GM19099 (cell line): ENCODE data around the gene LCE1A.

Source experiments
- POLR2A ChIP-seq: IDR thresholded peaks from 3 replicates; pipeline ENCODE4 v1.6.1; 2011; ENCODE audit warnings: low read depth; ENCODE audit not compliant: insufficient read length; ENCODE audit errors: extremely low read depth

The LCE1A gene

GRCh38 chr1:152860129-152860528, 32.9 kb downstream of the LCE1A start:
- no peak for TF ChIP-seq POLR2A

- TF ChIP-seq POLR2A, result no peak
Measured at GRCh38 chr1:152861374-152861773, 34.1 kb downstream of the LCE1A start.

- no peak for TF ChIP-seq POLR2A
Measured at GRCh38 chr1:152864443-152864842, 37.2 kb downstream of the LCE1A start.

DNA sequence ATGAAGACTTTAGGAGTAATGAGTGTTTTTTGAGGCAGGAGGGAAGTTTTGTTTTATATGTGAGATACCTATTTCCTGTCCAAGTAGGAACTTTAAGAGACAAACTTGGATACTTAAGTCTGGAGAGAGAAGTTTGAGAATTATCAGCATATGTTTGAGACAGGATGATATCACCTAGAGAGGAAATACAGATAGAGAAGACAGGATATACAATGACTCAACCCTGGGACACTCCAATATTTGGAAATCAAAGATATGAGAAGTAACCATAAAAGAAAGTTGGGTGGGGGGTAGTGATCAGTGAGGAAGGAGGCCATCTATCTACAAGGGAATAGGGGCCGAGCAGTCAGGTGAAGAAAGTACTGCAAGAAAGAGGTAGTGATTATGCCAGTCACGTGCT, 39.0 kb downstream of the LCE1A start:
- no peak for TF ChIP-seq POLR2A

DNA sequence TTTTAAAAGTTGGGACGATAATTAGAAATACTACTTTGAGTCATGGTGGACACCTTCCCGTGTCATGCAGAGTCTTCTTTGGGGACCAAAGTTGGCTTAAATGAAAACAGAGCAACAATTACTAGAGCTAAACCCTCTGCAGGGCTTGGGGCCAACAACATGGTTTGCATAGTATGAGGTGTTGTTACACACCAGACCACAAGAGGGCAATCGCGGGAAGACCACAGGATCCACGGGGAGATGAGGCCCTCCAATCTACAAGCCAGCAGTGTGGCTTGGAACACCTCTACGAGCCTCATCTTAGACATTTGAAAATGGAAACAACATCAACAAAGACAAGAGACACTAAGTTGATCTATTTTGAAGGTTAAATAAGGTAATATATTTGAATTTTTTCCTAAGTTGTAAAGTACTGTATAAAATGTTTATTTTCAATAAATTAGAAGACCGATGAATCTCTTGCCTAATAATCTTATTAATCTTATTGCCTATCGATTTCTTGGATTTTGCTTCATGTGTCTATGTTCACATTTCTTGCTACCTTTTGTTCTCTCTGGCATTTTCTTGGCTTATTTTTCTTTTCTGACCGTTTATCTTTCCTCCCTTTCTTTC, 42.6 kb downstream of the LCE1A start:
- TF ChIP-seq POLR2A, result no peak

DNA sequence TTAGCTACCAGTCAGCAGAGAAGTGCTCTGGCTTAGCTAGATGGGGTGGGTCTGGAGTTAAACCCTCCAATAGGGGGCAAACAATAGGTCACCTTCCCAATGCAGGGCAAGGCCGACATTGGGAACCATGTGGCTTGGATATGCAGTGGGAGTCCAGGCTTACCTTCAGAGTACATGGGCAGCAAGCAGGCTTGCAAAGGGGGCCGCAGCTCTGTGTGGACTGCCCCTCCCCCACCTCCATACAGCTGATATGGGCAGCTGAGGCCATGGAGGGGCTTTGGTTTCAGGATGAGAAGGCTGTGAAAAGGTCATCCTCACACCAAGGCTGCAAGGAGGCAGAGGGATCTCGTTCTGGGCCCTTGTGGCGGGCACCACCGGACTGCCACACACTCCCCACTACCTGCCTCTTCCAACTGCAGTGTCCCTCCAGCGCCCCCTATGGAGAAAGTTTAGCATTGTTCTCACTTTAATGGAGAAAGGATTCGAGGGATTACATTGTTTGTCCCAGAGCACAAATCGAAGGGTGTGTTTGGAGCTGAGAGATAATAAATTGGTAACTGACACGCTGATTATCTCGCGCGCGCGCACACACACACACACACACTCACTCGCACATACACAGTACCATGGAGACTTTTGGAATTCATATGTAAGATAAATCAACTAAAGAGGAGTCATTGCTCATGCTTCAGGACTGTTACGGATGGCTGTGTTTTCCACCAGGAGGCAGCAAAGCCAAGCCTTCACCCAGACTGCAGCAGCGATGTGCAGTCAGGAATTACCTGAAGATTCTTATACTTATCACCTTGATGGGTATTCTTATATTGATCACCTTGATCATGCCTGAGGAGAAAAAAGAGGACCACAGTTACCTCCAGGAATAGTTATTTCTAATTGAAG, 43.8 kb downstream of the LCE1A start:
- no peak for TF ChIP-seq POLR2A

GRCh38 chr1:152871731-152872126, 44.5 kb downstream of the LCE1A start:
- no peak for TF ChIP-seq POLR2A

DNA sequence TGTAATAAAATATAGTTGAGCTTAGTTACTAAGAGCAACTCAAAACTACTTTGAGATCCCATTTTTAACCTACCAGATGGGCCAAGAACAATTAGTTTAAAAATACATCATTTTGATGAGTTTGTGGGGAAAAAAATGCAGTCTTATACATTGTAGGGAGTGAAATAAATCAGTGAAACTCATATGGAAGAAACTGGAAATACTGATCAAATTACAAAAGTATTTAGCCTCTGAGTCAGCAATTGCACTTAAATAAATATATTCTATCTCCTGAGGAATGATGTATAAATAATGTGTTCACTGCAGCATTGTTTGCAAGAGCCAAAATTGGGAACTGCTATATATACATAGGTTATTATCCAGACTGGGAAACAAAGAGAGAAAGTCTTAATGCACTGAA, 46.2 kb downstream of the LCE1A start:
- TF ChIP-seq POLR2A, result no peak

- no peak for TF ChIP-seq POLR2A
Measured at GRCh38 chr1:152876827-152877226, 49.6 kb downstream of the LCE1A start.
